ENCODE measurements around the gene DNAH5. TPM values are rescaled to one million over a fixed set of nuclear protein-coding genes. Genes with fewer than 3 reads are reported as not detected.

The DNAH5 gene
- total and polyA plus RNA-seq, 12 donors: 0.06 to 1.4 (median 0.26) TPM

DNA sequence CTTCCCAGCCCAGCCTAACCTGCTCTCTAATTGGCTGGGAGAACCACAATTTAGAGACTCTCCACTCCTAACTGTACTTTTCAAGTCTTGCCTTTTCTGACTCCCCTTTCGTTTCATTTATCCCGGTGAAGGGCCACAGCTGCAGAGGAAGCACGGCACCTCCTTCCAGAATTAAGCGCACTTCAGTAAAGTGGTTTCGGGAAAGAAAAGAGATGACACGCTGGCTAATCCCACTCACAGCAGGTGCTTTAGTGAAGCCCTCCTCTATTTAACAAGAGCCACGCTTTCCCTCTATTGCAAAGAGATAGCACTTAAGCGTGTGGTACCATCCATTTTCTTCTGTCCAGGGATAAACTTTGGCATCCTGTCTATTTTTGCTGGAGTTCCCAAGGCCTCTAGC is 4.8 kb downstream of the DNAH5 start:
- no peak overlapping the region for H3K27ac ChIP-seq
- no peaks in the 10 kb centered on the region for H3K27me3 ChIP-seq
- no peak overlapping the region for H3K4me3 ChIP-seq
- intact Hi-C loops (cut with DNase I): no loop called here
- TF ChIP-seq POLR2A (IDR thresholded peaks at IDR 0.05) (no peak), CTCF (IDR thresholded peaks at IDR 0.05) (no peak)
- H3K4me1 ChIP-seq (replicated peaks in 1 of 2): no peaks in the 10 kb centered on the region
- 48 to 71% (median 60%) methylated on average over 8 of the region's 8 CpGs for WGBS, 4 donors
- no peaks in the 10 kb centered on the region for H3K36me3 ChIP-seq (replicated peaks in 1 of 2)
- no peak for DNase-seq
- no peaks in the 10 kb centered on the region for H3K9me3 ChIP-seq (replicated peaks in 1 of 3)

DNA sequence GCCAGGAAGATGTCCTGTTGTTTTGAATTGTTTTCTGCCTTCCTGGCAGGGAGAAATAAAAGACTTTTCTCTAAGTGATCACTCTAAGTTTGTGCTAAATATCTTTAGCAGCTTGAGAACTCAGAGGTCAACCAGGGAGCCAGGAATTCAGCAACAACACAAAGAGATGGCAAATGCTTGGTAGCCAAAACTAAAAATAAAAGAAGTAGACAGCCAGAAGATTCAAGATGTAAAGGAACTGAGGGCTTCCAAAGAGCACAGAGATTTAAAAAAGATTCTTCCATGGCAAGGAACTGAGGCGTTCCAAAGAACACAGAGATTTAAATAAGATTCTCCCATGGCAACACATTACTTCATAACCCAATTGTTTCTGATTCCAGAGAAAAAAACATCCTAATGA is 9.6 kb downstream of the DNAH5 start:
- Histone ChIP-seq H3K36me3 (replicated peaks in 1 of 2) (no peaks in the 10 kb centered on the region), H3K27me3 (no peaks in the 10 kb centered on the region), H3K4me1 (replicated peaks in 1 of 2) (no peaks in the 10 kb centered on the region), H3K27ac (no peak overlapping the region), H3K4me3 (no peak overlapping the region), H3K9me3 (replicated peaks in 1 of 3) (no peaks in the 10 kb centered on the region)
- 45 to 77% (median 64%) methylated on average over 1 of the region's 1 CpG for WGBS, 4 donors
- intact Hi-C loops (cut with DNase I): no loop called here
- TF ChIP-seq POLR2A (IDR thresholded peaks at IDR 0.05) (no peak), CTCF (IDR thresholded peaks at IDR 0.05) (no peak)
- no peak for DNase-seq

DNA sequence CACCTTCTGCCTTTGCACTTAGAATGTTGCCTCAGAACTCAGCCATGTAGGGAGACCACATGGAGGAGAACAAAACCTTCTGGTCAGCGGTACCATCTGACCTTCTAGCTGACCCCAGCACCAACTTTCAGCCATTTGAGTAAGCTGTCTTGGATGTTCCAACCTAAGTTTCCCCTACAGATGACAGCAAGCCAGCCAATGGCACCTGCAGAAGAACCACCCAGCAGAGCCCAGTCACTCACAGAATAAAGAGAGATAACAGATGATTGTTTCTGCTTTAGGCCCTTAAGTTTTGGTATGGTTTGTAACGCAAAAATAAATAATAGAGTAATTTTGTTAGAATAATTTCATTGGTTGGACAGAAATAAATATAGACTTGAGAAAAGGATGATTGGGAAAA is 10.4 kb downstream of the DNAH5 start:
- H3K4me3 ChIP-seq: no peak overlapping the region
- no peaks in the 10 kb centered on the region for H3K4me1 ChIP-seq (replicated peaks in 1 of 2)
- H3K27me3 ChIP-seq: no peaks in the 10 kb centered on the region
- TF ChIP-seq CTCF (IDR thresholded peaks at IDR 0.05): no peak
- TF ChIP-seq POLR2A (IDR thresholded peaks at IDR 0.05): no peak
- H3K9me3 ChIP-seq (replicated peaks in 1 of 3): no peaks in the 10 kb centered on the region
- no peak overlapping the region for H3K27ac ChIP-seq
- no peak for DNase-seq
- WGBS, 4 donors: 72 to 91% (median 76%) methylated on average over 2 of the region's 2 CpGs
- no peaks in the 10 kb centered on the region for H3K36me3 ChIP-seq (replicated peaks in 1 of 2)
- intact Hi-C loops (cut with DNase I): no loop called here

DNA sequence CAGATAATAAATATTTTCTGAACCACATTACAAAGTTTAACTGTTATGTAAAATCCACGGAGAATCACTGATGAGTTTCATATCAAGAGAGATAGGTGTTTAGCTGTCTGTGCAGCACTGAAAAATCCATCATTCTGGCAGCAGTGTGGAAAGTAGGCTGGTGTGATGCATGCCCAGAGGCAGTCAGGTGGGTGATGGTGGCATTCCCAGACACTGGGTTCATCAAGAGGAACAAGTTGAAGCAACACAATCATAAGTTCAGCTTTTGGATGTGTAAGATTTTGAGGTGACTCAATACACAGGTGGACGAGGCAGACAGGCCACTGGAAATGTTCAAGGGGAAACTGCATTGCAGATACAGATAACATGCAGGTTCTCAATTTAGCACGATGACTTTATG is 11.9 kb downstream of the DNAH5 start:
- 70 to 87% (median 74%) methylated on average over 3 of the region's 3 CpGs for WGBS, 4 donors
- no peak overlapping the region for H3K27ac ChIP-seq
- H3K9me3 ChIP-seq (replicated peaks in 1 of 3): no peaks in the 10 kb centered on the region
- H3K36me3 ChIP-seq (replicated peaks in 1 of 2): no peaks in the 10 kb centered on the region
- TF ChIP-seq POLR2A (IDR thresholded peaks at IDR 0.05) (no peak), CTCF (IDR thresholded peaks at IDR 0.05) (no peak)
- no peak overlapping the region for H3K4me3 ChIP-seq
- intact Hi-C loops (cut with DNase I): no loop called here
- H3K4me1 ChIP-seq (replicated peaks in 1 of 2): no peaks in the 10 kb centered on the region
- no peak for DNase-seq
- no peaks in the 10 kb centered on the region for H3K27me3 ChIP-seq

Measured in adrenal gland (tissue), 12 donors.